NB4 (cell line): Measurements from ENCODE around the gene LGALS3BP.
A peak's percentile ranks its signal among the peaks of the same experiment; 100 is the strongest.

Experiments
- DNase-seq: peaks from one replicate; pipeline ENCODE4 v3.0.0; 2010; ENCODE audit warnings: low read depth
- H3K4me3 ChIP-seq: one replicate; pipeline ENCODE4 v1.5.1; 2011; ENCODE audit warnings: mild to moderate bottlenecking, low read depth, low read length, moderate library complexity
- CTCF ChIP-seq: IDR thresholded peaks from one replicate; pipeline ENCODE4 v1.5.1; 2012; ENCODE audit warnings: low read depth, low read length
- MAX ChIP-seq: IDR thresholded peaks from 2 replicates; pipeline ENCODE4 v1.6.1; 2011; ENCODE audit warnings: low read depth, low read length
- MYC ChIP-seq: IDR thresholded peaks from 2 replicates; pipeline ENCODE4 v1.6.1; 2011; ENCODE audit warnings: low read depth, low read length
- POLR2A ChIP-seq: IDR thresholded peaks from 2 replicates; pipeline ENCODE4 v1.6.1; 2011; ENCODE audit warnings: mild to moderate bottlenecking; ENCODE audit not compliant: insufficient read length; ENCODE audit errors: extremely low read depth

Gene LGALS3BP

GRCh38 chr17:78934681-78935418 lies 44.9 kb downstream of the LGALS3BP start:
- no peak overlapping the region for H3K4me3 ChIP-seq
- no peak for TF ChIP-seq MAX
- no peak for TF ChIP-seq MYC
- no peak for TF ChIP-seq POLR2A
- TF ChIP-seq CTCF, result no peak
- no peak for DNase-seq

- DNase-seq, result peak; percentile 34
- no peak for TF ChIP-seq MYC
- no peak for TF ChIP-seq POLR2A
- TF ChIP-seq CTCF, result no peak
- no peak for TF ChIP-seq MAX
- no peak overlapping the region for H3K4me3 ChIP-seq
Measured at GRCh38 chr17:78933959-78934568, 45.7 kb downstream of the LGALS3BP start.

GRCh38 chr17:78933025-78933958 lies 46.4 kb downstream of the LGALS3BP start:
- peak; percentile 77 for DNase-seq
- H3K4me3 ChIP-seq, result no peak overlapping the region
- TF ChIP-seq CTCF, result no peak

- H3K4me3 ChIP-seq, result no peak overlapping the region
- TF ChIP-seq MYC (no peak), POLR2A (no peak), MAX (no peak), CTCF (no peak)
- no peak for DNase-seq
Measured at GRCh38 chr17:78929908-78930775, 49.6 kb downstream of the LGALS3BP start.

- peak overlapping the region; percentile 44 for H3K4me3 ChIP-seq
- no peak for TF ChIP-seq POLR2A
- TF ChIP-seq MAX, result no peak
- no peak for TF ChIP-seq CTCF
- TF ChIP-seq MYC, result no peak
- DNase-seq, result peak; percentile 77
Measured at GRCh38 chr17:78925662-78926555, 53.8 kb downstream of the LGALS3BP start.
